A673 (cell line): ENCODE results near the gene ENTR1. TPM values are rescaled to one million over a fixed set of nuclear protein-coding genes. Genes with fewer than 3 reads are reported as not detected.

Source experiments
- BruUV-seq: library from RNA; stranded (reverse); fragments of 400-500 nt; replicated peaks from 2 replicates; lab custom pipeline; 2021; lab: Mats Ljungman, UMichigan
- CTCF ChIA-PET: fragments of 300-600 bp; sonication (Branson Sonifier 250); formaldehyde crosslinking; loops from one replicate; lab custom pipeline; 2022; ENCODE audit warnings: antibody characterized with exemption; lab: Charles Lee
- POLR2A ChIA-PET: fragments of 300-600 bp; sonication (Branson Sonifier 250); formaldehyde crosslinking; loops from one replicate; lab custom pipeline; 2022; ENCODE audit warnings: antibody characterized with exemption; ENCODE audit not compliant: low non-redundant PET; lab: Charles Lee
- DNase-seq: peaks from one replicate; pipeline ENCODE4 v3.0.0-alpha.2; 2015; ENCODE audit warnings: low spot score
- H3K27ac ChIP-seq: fragments of 200-600 bp; sonication (generic); 2 replicates; pipeline ENCODE4 v1.5.1; 2016; ENCODE audit warnings: mixed run types, low read depth, mild to moderate bottlenecking, mixed read lengths, antibody characterized with exemption, low read length; ENCODE audit not compliant: poor library complexity, severe bottlenecking
- H3K27me3 ChIP-seq: fragments of 200-600 bp; sonication (generic); replicated peaks from 2 replicates; pipeline ENCODE4 v1.6.1; 2017; ENCODE audit warnings: mixed run types, low read depth, mild to moderate bottlenecking, mixed read lengths, antibody characterized with exemption, low read length; ENCODE audit not compliant: insufficient read depth, poor library complexity
- H3K36me3 ChIP-seq: fragments of 200-600 bp; sonication (generic); 2 replicates; pipeline ENCODE4 v1.6.1; 2016; ENCODE audit warnings: mixed run types, mild to moderate bottlenecking, mixed read lengths, antibody characterized with exemption, low read length; ENCODE audit not compliant: insufficient read depth, poor library complexity, severe bottlenecking
- H3K4me1 ChIP-seq: fragments of 200-600 bp; sonication (generic); 2 replicates; pipeline ENCODE4 v1.6.1; 2017; ENCODE audit warnings: mixed run types, mild to moderate bottlenecking, mixed read lengths, antibody characterized with exemption, low read length; ENCODE audit not compliant: insufficient read depth, poor library complexity, severe bottlenecking
- H3K4me3 ChIP-seq: fragments of 200-600 bp; sonication (generic); 2 replicates; pipeline ENCODE4 v1.5.1; 2016; ENCODE audit warnings: low read depth, mixed run types, mild to moderate bottlenecking, mixed read lengths, low read length; ENCODE audit not compliant: poor library complexity, severe bottlenecking
- H3K9me3 ChIP-seq: fragments of 200-600 bp; sonication (generic); 2 replicates; pipeline ENCODE4 v1.6.1; 2016; ENCODE audit warnings: mixed run types, low read depth, mild to moderate bottlenecking, mixed read lengths, antibody characterized with exemption, low read length; ENCODE audit not compliant: poor library complexity, severe bottlenecking
- CTCF ChIP-seq: fragments of 300-800, 200-600 bp; sonication (generic); conservative IDR thresholded peaks from 2 replicates; pipeline ENCODE4 v1.5.1; 2017; ENCODE audit warnings: low read depth, mild to moderate bottlenecking, antibody characterized with exemption, low read length, moderate library complexity, mixed read lengths
- EZH2 ChIP-seq: fragments of 200-600 bp; sonication (generic); IDR thresholded peaks from 2 replicates; pipeline ENCODE4 v1.6.1; 2017; ENCODE audit warnings: borderline replicate concordance, low read depth, mild to moderate bottlenecking, mixed read lengths, antibody characterized with exemption, low read length; ENCODE audit not compliant: poor library complexity, severe bottlenecking
- intact Hi-C: fragments of 100-400 bp; cut with micrococcal nuclease; formaldehyde crosslinking; loops from one replicate; pipeline ENCODE4 v1.10.0; 2022; ENCODE audit not compliant: unreplicated experiment
- total RNA-seq: library from RNA; stranded (reverse); gene quantifications from 2 replicates; pipeline ENCODE4 v1.2.3, GENCODE V29; 2021

The ENTR1 gene
- total RNA-seq, 1 experiment from 2014 or later: 146 TPM

- peaks cover 54% of the 10 kb centered on the region for H3K36me3 ChIP-seq
- no peak overlapping the region for H3K4me3 ChIP-seq
- H3K4me1 ChIP-seq: peaks cover 2% of the 10 kb centered on the region
- TF ChIP-seq EZH2: no peak
- no peak for TF ChIP-seq CTCF
- H3K27ac ChIP-seq: no peak overlapping the region
- no peaks in the 10 kb centered on the region for H3K9me3 ChIP-seq
- no peak for DNase-seq
- ChIA-PET POLR2A (no interaction called here), CTCF (no interaction called here)
- intact Hi-C loops: no loop called here
- no TSS peak for BruUV-seq
- H3K27me3 ChIP-seq: no peaks in the 10 kb centered on the region
Measured at GRCh38 chr9:136405481-136405880, 4.9 kb downstream of the ENTR1 start.

GRCh38 chr9:136404801-136405136 lies 5.6 kb downstream of the ENTR1 start:
- ChIA-PET POLR2A (no interaction called here), CTCF (no interaction called here)
- Histone ChIP-seq H3K4me1 (peaks cover 6% of the 10 kb centered on the region), H3K36me3 (peaks cover 54% of the 10 kb centered on the region), H3K27ac (peak overlapping the region; percentile 50), H3K9me3 (no peaks in the 10 kb centered on the region), H3K4me3 (no peak overlapping the region), H3K27me3 (no peaks in the 10 kb centered on the region)
- intact Hi-C loops: no loop called here
- no peak for DNase-seq
- BruUV-seq: no TSS peak
- TF ChIP-seq EZH2 (no peak), CTCF (no peak)

GRCh38 chr9:136403915-136404800 lies 6.3 kb downstream of the ENTR1 start:
- Histone ChIP-seq H3K9me3 (no peaks in the 10 kb centered on the region), H3K4me3 (no peak overlapping the region), H3K27ac (peak overlapping the region; percentile 50), H3K4me1 (peaks cover 6% of the 10 kb centered on the region), H3K36me3 (peaks cover 54% of the 10 kb centered on the region), H3K27me3 (no peaks in the 10 kb centered on the region)
- TF ChIP-seq CTCF: no peak
- TF ChIP-seq EZH2: no peak
- ChIA-PET CTCF (interaction anchor here (0.6 kb wide), 1 partner anchor 17 kb away, joined by 7 read pairs; no protein-coding TSS in a partner anchor), POLR2A (no interaction called here)
- BruUV-seq: no TSS peak
- DNase-seq: no peak
- intact Hi-C loops: no loop called here
